ENCODE measurements around the gene MYO10. TPM values are rescaled to one million over a fixed set of nuclear protein-coding genes. Genes with fewer than 3 reads are reported as not detected.

Gene MYO10
- total RNA-seq, 2 experiments from 2014 or later = 0.08 TPM; not detected in 1

GRCh38 chr5:16625096-16625495, 311.0 kb downstream of the MYO10 start:
- peaks cover 60% of the 10 kb centered on the region for H3K4me1 Mint-ChIP-seq
- no peaks in the 10 kb centered on the region for H3K9me3 Mint-ChIP-seq
- no peak overlapping the region for H3K4me3 Mint-ChIP-seq
- H3K27ac Mint-ChIP-seq = peak overlapping the region; percentile 61
- H3K36me3 Mint-ChIP-seq (ENCODE audit: low read depth) = peaks cover 5% of the 10 kb centered on the region
- DNase-seq = no peak
- POLR2A ChIA-PET = no interaction called here
- CTCF ChIA-PET = no interaction called here
- H3K27me3 Mint-ChIP-seq = no peaks in the 10 kb centered on the region

- DNase-seq = no peak
- Mint-ChIP-seq H3K36me3 (ENCODE audit: low read depth) (peaks cover 17% of the 10 kb centered on the region), H3K4me1 (peaks cover 26% of the 10 kb centered on the region), H3K27ac (no peak overlapping the region), H3K9me3 (no peaks in the 10 kb centered on the region), H3K4me3 (no peak overlapping the region), H3K27me3 (no peaks in the 10 kb centered on the region)
- ChIA-PET CTCF (no interaction called here), POLR2A (no interaction called here)
These were observed 317.0 kb downstream of the MYO10 start for GRCh38 chr5:16619136-16619535.

GRCh38 chr5:16618138-16618897, 317.8 kb downstream of the MYO10 start:
- H3K9me3 Mint-ChIP-seq = no peaks in the 10 kb centered on the region
- H3K27me3 Mint-ChIP-seq = no peaks in the 10 kb centered on the region
- peaks cover 21% of the 10 kb centered on the region for H3K36me3 Mint-ChIP-seq (ENCODE audit: low read depth)
- DNase-seq = no peak
- no peak overlapping the region for H3K27ac Mint-ChIP-seq
- ChIA-PET POLR2A (interaction anchor here (1.8 kb wide), 1 partner anchor 8 kb away, joined by 11 read pairs; no protein-coding TSS in a partner anchor), CTCF (interaction anchor here (0.6 kb wide), 1 partner anchor 12 kb away, joined by 3 read pairs; no protein-coding TSS in a partner anchor)
- no peak overlapping the region for H3K4me3 Mint-ChIP-seq
- peaks cover 34% of the 10 kb centered on the region for H3K4me1 Mint-ChIP-seq

GRCh38 chr5:16617274-16617968, 318.7 kb downstream of the MYO10 start:
- peaks cover 27% of the 10 kb centered on the region for H3K36me3 Mint-ChIP-seq (ENCODE audit: low read depth)
- H3K9me3 Mint-ChIP-seq = no peaks in the 10 kb centered on the region
- peaks cover 43% of the 10 kb centered on the region for H3K4me1 Mint-ChIP-seq
- no peak overlapping the region for H3K4me3 Mint-ChIP-seq
- ChIA-PET POLR2A (interaction anchor here (1.8 kb wide), 1 partner anchor 9 kb away, joined by 11 read pairs; no protein-coding TSS in a partner anchor), CTCF (interaction anchor here (0.6 to 1.8 kb wide), 4 partner anchors 10 to 148 kb away, joined by 3 to 6 read pairs (median 4); no protein-coding TSS in a partner anchor)
- DNase-seq = peak; percentile 67
- no peak overlapping the region for H3K27ac Mint-ChIP-seq
- H3K27me3 Mint-ChIP-seq = no peaks in the 10 kb centered on the region

GRCh38 chr5:16616536-16617273, 319.4 kb downstream of the MYO10 start, which contains the start of gene RETREG1:
TSS of gene RETREG1 (minus strand) at chr5:16616997. CDS start at chr5:16616971, 26 bp downstream.
- peaks cover 31% of the 10 kb centered on the region for H3K36me3 Mint-ChIP-seq (ENCODE audit: low read depth)
- ChIA-PET CTCF (interaction anchor here (0.6 to 1.8 kb wide), 4 partner anchors 11 to 148 kb away, joined by 3 to 6 read pairs (median 4); no protein-coding TSS in a partner anchor), POLR2A (interaction anchor here (0.6 to 1.8 kb wide), 3 partner anchors 10 to 118 kb away, joined by 3 to 11 read pairs (median 4); no protein-coding TSS in a partner anchor)
- H3K27me3 Mint-ChIP-seq = no peaks in the 10 kb centered on the region
- no peaks in the 10 kb centered on the region for H3K9me3 Mint-ChIP-seq
- DNase-seq = peak; percentile 84
- no peak within 1 kb of the TSS for H3K4me3 Mint-ChIP-seq
- H3K27ac Mint-ChIP-seq = peak within 1 kb of the TSS; percentile 97
- H3K4me1 Mint-ChIP-seq = peaks cover 46% of the 10 kb centered on the region

- Mint-ChIP-seq H3K4me3 (no peak overlapping the region), H3K9me3 (no peaks in the 10 kb centered on the region), H3K4me1 (peaks cover 46% of the 10 kb centered on the region), H3K36me3 (ENCODE audit: low read depth) (peaks cover 38% of the 10 kb centered on the region), H3K27me3 (no peaks in the 10 kb centered on the region), H3K27ac (peak overlapping the region; percentile 97)
- POLR2A ChIA-PET = interaction anchor here (0.6 to 1.8 kb wide), 3 partner anchors 11 to 117 kb away, joined by 3 to 11 read pairs (median 4); no protein-coding TSS in a partner anchor
- peak; percentile 30 for DNase-seq
- CTCF ChIA-PET = interaction anchor here (0.5 to 1.8 kb wide), 4 partner anchors 12 to 1748 kb away, joined by 3 to 6 read pairs (median 4); no protein-coding TSS in a partner anchor
These were observed 320.1 kb downstream of the MYO10 start for GRCh38 chr5:16615741-16616535.

- Mint-ChIP-seq H3K27me3 (no peaks in the 10 kb centered on the region), H3K27ac (no peak overlapping the region), H3K36me3 (ENCODE audit: low read depth) (peaks cover 68% of the 10 kb centered on the region), H3K4me1 (peaks cover 56% of the 10 kb centered on the region), H3K4me3 (no peak overlapping the region), H3K9me3 (peaks cover 3% of the 10 kb centered on the region)
- ChIA-PET POLR2A (no interaction called here), CTCF (interaction anchor here (0.7 kb wide), 1 partner anchor 18 kb away, joined by 4 read pairs; no protein-coding TSS in a partner anchor)
- no peak for DNase-seq
These were observed 324.1 kb downstream of the MYO10 start for GRCh38 chr5:16612007-16612406.
